CD4-positive, alpha-beta T cell treated with Interleukin-4 for 1 hour (primary cell): ENCODE measurements around the gene CT47A1.
"Not testable (repeated sequence)": the region's sequence is repeated elsewhere in the genome, so short reads cannot be mapped to it uniquely, and the experiment has no call there.

Experiments
- DNase-seq, 2 donors: peaks; one replicate each; pipeline ENCODE4 v3.0.0-alpha.2; 2020 to 2022

The CT47A1 gene

GRCh38 chrX:120985660-120986059 lies at the start of gene CT47A1:
CT47A1 (minus strand) TSS chrX:120985760; CDS start chrX:120985529, 231 bp downstream.
- not testable (repeated sequence) for DNase-seq

GRCh38 chrX:121032531-121032930 lies 47.0 kb upstream of the CT47A1 start:
- DNase-seq: no peak

GRCh38 chrX:121030083-121030482 lies 44.5 kb upstream of the CT47A1 start:
- DNase-seq: no peak

GRCh38 chrX:121028419-121028818 lies 42.9 kb upstream of the CT47A1 start:
- no peak for DNase-seq

GRCh38 chrX:121014826-121015225 lies 29.3 kb upstream of the CT47A1 start:
- DNase-seq: no peak

- DNase-seq: no peak
These were observed 28.4 kb upstream of the CT47A1 start for GRCh38 chrX:121013897-121014455.

GRCh38 chrX:121011254-121011653 lies 25.7 kb upstream of the CT47A1 start:
- no peak for DNase-seq

- DNase-seq: no peak
These were observed 24.7 kb upstream of the CT47A1 start for GRCh38 chrX:121010218-121010617.

GRCh38 chrX:121009764-121010163 lies 24.2 kb upstream of the CT47A1 start:
- DNase-seq: no peak

- DNase-seq: no peak
These were observed 23.4 kb upstream of the CT47A1 start for GRCh38 chrX:121008920-121009319.

- no peak for DNase-seq
These were observed 15.0 kb upstream of the CT47A1 start for GRCh38 chrX:121000589-121000988.

- DNase-seq: no peak
These were observed 13.9 kb upstream of the CT47A1 start for GRCh38 chrX:120999413-120999812.

GRCh38 chrX:120956500-120956899 lies 29.1 kb downstream of the CT47A1 start, which contains the start of gene CT47A7:
CT47A7 (minus strand) TSS chrX:120956600; CDS start chrX:120956345, 255 bp downstream.
- DNase-seq: not testable (repeated sequence)
